Stimulated activated CD8-positive, alpha-beta memory T cell treated with anti-CD3 and anti-CD28 coated beads, Interleukin-7, amount 100 ng/mL, for 48 hours (primary cell): ENCODE measurements around the gene ALOX15B.

Experiments used
- DNase-seq, 2 donors: peaks; one replicate each; pipeline ENCODE4 v3.0.0-alpha.2; 2020; ENCODE audit warnings: low read depth in 1 of 2; ENCODE audit errors: extremely low read depth in 1 of 2

The ALOX15B gene, protein sequence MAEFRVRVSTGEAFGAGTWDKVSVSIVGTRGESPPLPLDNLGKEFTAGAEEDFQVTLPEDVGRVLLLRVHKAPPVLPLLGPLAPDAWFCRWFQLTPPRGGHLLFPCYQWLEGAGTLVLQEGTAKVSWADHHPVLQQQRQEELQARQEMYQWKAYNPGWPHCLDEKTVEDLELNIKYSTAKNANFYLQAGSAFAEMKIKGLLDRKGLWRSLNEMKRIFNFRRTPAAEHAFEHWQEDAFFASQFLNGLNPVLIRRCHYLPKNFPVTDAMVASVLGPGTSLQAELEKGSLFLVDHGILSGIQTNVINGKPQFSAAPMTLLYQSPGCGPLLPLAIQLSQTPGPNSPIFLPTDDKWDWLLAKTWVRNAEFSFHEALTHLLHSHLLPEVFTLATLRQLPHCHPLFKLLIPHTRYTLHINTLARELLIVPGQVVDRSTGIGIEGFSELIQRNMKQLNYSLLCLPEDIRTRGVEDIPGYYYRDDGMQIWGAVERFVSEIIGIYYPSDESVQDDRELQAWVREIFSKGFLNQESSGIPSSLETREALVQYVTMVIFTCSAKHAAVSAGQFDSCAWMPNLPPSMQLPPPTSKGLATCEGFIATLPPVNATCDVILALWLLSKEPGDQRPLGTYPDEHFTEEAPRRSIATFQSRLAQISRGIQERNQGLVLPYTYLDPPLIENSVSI

DNA sequence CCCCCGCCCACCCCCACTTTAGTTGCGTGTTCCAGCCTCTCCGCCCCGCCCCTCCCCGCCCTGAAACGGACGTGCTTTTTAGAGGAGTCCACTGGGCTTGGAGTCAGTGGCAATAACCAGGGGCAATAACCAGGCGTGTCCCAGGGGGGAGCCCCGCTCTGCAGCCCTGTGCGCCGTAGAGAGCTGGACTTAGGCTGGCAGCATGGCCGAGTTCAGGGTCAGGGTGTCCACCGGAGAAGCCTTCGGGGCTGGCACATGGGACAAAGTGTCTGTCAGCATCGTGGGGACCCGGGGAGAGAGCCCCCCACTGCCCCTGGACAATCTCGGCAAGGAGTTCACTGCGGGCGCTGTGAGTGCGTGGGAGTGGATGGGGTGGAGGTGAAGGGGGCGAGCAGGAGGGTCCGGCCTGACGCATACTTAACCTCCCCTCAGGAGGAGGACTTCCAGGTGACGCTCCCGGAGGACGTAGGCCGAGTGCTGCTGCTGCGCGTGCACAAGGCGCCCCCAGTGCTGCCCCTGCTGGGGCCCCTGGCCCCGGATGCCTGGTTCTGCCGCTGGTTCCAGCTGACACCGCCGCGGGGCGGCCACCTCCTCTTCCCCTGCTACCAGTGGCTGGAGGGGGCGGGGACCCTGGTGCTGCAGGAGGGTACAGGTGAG is at the start of gene ALOX15B:
Gene ALOX15B (plus strand): TSS at position 106 of the 657 bp plus-strand sequence. CDS start 97 bp downstream, at position 203.
- DNase-seq: no peak

DNA sequence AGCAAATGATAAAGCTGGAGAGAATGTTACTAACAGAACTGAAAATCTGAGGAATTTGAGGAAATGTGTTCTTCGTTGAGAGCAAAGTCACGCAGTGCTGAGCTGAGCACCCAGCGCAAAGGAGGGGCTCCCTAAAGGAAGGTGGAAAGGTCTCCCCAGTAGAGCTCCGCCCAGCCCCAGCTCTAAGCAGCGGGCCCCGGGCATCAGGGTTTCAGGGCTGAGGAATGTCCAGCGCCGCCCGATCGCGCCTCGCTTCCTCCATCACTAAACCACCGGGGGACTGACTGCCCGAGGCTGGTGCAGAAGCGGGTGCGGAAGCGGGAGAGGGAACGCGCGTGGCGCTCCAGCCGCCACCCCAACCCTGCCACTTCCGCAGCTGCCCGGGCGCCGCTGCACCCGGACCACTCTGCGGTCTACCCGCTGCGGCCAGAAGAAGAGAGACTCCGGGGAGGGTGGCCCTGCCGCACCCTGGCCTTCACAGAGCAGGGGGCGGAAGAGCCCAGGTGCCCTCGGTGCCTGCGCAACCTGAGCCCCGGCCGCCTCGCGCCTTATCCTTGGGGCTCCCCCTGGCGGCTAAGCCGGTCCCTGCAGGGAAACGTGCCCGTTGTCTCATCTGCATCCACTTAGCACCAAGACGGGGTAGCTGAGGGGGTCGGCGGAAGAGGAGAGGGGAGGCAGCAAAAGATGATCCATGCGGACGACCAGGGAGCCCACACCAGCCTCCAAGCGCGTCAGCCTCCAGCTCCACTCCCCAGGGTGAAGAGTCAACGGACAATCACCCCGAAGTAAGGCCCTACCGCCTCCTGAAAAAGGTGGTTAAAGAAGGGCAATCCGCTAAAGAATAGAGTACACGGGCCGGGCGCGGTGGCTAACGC is 48.8 kb upstream of the ALOX15B start:
- peak; percentile 80 to 83 for DNase-seq

DNA sequence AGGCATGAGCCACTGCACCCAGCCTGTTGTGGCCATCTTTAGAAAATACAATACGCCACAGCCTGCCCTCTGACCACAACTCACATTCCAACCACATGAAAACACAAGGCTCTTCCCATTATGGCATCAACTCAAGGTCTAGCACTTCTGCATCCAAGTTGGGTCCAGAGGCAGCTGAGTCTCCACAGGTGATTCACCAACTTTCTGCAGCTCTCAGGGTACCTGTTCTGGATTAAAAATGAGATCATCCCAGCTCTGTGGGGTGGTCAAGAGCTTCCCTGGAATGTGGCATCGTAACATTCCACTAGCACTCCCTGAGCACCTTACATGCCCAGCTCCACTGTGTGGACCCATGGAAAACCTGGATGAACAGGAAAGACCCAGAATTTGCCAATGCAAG is 46.3 kb upstream of the ALOX15B start:
- DNase-seq: no peak

DNA sequence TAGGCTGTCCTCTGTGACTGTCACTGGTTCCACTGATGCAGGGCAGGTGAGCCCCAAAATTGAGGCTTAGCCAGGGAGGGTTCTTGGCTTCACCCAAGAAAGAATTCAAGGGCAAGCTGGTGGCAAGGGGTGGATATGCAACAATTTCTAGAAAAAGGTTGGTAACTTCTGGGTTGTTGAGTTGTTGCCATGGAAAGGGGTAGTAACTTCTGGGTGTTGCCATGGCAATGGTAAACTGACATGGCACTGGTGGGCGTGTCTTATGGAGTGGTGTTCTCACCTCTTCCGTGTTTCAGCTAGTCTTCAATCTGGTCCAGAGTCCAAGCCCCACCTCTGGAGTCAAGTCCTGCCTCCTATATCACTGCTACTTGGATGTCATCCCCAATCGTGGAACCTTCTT is 45.9 kb upstream of the ALOX15B start:
- no peak for DNase-seq

DNA sequence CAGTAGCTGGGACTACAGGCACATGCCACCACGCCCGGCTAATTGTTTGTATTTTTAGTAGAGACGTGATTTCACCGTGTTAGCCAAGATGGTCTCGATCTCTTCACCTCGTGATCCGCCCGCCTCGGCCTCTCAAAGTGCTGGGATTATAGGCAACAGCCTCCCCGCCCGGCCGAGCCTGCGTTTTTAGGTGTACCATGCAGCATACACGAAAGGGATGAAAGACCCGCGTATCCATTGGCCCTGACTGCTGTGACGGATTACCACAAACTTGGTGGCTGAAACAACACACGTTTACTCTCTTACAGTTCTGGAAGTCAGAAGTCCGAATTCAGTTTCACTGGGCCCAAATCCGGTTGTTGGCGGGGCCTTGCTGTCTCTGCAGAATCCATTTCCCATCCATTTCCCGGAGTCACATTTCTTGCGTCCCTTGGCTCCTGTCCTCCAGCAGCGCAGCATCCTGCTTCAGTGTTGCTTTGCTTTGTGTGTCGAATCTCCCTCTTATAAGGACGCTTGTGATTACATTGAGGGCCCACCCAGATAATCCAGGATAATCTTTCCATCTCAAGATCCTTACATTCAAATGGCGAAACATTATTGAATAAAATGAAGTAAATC is 44.8 kb upstream of the ALOX15B start:
- DNase-seq: no peak

DNA sequence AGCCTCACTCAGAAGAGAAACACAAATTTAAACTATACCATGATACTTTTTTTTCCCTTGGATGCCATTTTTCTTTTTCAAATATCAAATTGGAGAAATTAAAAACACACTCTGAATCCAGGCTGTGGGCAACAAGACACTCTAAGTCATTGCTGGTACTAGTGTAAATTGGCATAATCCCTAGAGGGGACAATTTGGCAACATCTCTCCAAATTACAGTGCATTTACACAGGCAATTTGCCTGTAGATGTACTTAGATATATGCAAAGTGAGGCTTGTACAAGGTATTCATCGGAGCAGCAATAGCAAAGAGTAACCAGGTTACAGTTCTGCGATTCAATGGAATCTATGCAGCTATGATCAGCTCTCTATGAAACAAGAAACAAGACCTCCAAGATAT is 43.1 kb upstream of the ALOX15B start:
- DNase-seq: no peak

DNA sequence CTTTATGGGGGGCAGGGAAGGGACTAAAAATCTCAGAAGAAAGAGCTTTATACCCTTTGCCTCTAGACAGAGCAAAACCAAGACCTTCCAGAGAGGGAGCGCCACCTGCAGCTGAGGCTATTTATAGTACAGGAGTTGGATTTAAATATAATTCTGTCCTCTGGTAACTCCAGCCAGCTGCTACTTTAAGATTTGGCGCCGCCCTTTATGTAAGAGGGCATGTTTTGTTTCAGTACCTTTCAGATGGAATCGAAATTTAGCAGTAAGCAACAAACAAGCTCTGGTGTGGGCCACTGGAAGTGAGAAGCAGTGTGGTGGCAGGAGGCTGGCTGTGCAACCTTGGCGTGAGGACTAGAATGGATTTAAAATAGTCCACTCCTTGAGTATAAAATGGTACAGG is 41.7 kb upstream of the ALOX15B start:
- DNase-seq: no peak

DNA sequence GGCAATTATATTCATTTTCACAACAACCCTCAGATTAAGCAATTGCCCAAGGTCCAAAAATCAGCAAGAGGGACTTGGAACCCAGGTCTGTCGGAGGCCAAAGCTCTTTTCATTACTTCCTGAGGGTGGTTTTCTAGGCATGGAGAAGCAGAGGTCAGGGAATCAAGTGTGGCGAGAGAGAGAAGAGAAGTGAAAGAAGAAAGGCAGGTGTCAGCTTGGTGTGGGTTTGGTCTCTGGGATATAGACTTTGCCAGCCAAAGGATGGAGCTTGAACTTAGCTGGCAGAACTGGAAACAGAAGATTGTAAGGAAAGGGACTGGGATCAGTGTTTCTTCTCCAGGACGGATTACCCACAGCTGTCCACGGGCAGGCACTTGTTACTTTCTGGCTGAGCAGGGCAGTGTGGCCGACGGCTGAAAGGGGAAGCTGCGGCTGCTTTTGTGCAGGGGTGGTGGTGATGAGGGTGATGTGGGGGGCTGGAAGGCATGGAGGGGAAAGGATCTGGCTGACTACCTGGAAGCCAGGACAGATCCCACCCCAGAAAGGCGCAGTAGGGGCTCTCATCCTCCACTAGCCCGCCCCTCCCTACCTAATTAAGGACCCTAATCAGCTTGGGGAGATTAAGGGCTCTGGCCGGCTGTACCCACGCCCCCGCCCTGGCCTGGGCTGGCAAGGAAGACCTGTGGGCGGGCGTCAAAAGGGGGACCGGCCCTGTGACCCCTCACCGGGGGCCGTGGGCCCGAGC is 36.7 kb upstream of the ALOX15B start, which contains the start of gene GUCY2D:
Gene GUCY2D (plus strand): TSS at position 640 of the 745 bp plus-strand sequence. CDS start 433 bp downstream, outside the sequence.
- DNase-seq: no peak

DNA sequence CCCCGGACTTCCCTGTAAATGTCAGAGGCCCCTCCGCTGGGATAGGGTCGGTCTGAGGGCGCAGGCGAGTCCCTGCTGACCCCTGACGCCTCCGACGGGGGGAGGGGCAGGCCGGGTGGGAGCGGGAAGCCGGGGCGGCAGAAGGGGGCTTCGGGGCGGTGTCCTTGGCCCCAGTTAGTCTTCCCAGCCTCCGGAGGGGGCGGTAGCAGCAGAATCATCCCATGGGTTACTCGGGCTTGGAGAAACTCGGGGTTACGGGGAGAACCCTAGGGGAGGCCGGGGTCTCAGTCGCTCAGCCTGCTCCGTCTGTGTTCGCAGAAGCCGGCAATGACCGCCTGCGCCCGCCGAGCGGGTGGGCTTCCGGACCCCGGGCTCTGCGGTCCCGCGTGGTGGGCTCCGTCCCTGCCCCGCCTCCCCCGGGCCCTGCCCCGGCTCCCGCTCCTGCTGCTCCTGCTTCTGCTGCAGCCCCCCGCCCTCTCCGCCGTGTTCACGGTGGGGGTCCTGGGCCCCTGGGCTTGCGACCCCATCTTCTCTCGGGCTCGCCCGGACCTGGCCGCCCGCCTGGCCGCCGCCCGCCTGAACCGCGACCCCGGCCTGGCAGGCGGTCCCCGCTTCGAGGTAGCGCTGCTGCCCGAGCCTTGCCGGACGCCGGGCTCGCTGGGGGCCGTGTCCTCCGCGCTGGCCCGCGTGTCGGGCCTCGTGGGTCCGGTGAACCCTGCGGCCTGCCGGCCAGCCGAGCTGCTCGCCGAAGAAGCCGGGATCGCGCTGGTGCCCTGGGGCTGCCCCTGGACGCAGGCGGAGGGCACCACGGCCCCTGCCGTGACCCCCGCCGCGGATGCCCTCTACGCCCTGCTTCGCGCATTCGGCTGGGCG is 35.9 kb upstream of the ALOX15B start:
- DNase-seq: no peak

DNA sequence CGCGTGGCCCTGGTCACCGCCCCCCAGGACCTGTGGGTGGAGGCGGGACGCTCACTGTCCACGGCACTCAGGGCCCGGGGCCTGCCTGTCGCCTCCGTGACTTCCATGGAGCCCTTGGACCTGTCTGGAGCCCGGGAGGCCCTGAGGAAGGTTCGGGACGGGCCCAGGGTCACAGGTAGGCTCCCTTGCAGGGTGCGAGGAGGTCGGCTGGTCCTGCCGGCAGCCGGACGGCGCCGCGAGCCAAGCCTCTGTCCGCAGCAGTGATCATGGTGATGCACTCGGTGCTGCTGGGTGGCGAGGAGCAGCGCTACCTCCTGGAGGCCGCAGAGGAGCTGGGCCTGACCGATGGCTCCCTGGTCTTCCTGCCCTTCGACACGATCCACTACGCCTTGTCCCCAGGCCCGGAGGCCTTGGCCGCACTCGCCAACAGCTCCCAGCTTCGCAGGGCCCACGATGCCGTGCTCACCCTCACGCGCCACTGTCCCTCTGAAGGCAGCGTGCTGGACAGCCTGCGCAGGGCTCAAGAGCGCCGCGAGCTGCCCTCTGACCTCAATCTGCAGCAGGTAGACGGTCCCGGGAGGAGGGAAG is 35.2 kb upstream of the ALOX15B start:
- no peak for DNase-seq

DNA sequence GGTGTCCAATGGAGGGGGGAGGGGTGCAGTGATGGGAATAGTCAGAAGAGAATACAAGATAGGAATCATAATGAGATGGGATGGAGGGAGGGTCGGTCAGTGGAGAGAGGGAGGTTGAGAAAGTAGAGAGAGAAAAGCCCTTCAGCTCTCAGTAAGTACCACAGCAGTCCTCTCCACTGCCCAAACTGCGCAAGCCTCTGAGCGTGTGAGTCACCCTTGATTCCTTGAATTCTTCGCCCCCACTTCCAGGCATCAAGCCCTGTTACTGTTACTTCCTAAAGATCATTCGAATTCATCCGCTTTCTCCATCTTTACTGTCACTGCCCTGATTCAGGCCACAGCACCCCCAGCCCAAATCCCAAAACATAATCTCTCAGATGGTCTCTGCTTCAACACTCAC is 34.0 kb upstream of the ALOX15B start:
- DNase-seq: no peak

DNA sequence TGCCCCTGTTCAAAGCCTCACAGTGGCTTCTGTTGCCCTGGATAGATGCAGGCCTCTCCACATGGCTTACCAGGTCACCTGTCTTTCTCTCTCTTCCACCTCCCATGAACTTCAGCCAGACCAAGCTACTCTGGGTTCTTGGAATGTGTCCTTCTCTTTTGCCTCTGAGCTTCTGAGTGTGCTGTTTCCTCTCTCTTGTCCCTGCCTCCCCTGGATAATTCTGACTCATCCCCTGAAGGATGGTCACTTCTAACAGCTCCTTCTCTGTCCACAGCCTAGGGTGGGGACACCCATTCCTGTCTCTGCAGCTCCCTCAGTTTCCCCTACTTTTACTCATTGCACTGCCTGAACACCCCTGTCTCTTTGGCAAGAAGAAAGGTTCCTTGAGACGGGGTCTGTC is 33.5 kb upstream of the ALOX15B start:
- no peak for DNase-seq

DNA sequence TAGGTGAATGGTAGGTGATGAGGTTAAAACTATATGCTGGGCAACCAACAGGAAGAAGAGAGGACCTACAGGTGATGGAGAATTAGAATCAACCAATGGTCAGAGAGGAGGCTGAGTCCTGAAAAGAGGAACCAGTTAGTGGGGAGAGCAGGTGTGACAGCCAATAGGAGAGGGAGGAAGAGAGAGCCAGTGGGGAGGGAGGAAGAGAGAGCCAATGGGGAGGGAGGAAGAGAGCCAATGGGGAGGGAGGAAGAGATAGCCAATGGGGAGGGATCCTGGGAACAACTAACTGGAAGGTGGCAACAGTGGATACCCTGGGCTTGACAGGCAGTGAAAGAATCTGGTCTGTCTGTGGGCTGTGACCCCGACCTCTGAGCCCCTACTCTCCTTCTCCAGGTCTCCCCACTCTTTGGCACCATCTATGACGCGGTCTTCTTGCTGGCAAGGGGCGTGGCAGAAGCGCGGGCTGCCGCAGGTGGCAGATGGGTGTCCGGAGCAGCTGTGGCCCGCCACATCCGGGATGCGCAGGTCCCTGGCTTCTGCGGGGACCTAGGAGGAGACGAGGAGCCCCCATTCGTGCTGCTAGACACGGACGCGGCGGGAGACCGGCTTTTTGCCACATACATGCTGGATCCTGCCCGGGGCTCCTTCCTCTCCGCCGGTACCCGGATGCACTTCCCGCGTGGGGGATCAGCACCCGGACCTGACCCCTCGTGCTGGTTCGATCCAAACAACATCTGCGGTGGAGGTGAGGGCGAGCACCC is 32.7 kb upstream of the ALOX15B start:
- no peak for DNase-seq

DNA sequence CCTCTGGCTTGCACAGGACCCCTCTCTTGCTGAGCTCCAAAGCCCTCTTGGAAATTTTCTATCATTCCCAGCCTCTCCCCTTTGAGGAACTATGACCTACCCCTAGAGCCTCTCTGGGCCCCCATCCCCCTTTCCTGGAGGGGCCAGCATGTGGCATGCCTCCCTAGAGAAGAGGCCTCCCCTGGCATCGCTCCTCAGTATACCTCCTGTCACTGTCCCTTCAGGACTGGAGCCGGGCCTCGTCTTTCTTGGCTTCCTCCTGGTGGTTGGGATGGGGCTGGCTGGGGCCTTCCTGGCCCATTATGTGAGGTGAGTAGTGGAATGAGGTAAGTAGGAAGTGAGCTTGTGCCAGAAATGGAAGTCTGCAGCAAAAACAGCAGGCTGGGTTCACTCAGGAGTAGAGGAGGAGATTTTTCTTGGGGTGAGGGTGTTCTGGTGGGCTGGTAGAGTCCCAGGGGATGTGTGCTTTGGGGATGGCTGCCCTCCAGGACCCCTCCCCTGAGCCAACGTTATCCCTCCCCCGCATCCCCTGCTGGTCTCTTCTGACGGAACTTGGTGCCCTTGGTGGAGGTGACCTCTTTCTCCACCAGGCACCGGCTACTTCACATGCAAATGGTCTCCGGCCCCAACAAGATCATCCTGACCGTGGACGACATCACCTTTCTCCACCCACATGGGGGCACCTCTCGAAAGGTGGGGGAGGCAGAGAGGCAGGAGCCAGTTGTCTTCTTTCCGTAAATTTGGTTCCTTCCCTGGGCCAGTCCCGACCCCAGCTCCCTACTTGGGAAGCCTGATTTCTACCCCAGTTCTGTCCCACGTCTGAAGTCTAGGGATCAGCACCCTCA is 31.8 kb upstream of the ALOX15B start:
- DNase-seq: no peak

DNA sequence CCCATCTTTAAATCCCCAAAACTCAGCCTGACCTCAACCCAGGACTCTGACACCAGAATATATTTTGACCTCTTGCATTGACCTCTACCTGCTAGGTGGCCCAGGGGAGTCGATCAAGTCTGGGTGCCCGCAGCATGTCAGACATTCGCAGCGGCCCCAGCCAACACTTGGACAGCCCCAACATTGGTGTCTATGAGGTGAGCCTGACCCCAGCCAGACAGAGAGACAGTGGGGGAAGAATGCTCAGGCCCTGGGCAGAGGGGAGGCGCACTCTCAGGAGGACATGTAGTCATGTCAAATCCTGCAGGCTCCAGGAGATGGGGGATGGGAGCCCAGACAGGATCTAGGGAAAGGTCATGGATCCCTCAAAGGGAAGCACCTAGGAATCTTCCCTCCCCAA is 31.0 kb upstream of the ALOX15B start:
- no peak for DNase-seq

DNA sequence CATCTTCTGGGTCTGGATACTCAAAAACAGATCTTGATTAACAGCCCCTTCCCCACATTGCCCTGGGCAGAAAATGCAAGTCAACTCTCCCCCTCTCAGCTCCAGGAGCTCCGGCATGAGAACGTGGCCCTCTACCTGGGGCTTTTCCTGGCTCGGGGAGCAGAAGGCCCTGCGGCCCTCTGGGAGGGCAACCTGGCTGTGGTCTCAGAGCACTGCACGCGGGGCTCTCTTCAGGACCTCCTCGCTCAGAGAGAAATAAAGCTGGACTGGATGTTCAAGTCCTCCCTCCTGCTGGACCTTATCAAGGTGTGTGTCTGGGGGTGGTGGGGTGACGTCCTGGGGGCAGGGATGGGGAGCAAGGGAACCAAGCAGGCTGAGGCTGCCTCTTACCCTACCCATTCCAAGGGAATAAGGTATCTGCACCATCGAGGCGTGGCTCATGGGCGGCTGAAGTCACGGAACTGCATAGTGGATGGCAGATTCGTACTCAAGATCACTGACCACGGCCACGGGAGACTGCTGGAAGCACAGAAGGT is 26.7 kb upstream of the ALOX15B start:
- no peak for DNase-seq
